GM18867 (cell line): ENCODE measurements around the gene MRI1.

ENCODE experiments used
- ATAC-seq: cut with Tn5 transposase; IDR thresholded peaks from one replicate; pipeline ENCODE4 v1.9.1; 2021; ENCODE audit warnings: mild to moderate bottlenecking, moderate library complexity; ENCODE audit not compliant: unreplicated experiment

MRI1 gene

DNA sequence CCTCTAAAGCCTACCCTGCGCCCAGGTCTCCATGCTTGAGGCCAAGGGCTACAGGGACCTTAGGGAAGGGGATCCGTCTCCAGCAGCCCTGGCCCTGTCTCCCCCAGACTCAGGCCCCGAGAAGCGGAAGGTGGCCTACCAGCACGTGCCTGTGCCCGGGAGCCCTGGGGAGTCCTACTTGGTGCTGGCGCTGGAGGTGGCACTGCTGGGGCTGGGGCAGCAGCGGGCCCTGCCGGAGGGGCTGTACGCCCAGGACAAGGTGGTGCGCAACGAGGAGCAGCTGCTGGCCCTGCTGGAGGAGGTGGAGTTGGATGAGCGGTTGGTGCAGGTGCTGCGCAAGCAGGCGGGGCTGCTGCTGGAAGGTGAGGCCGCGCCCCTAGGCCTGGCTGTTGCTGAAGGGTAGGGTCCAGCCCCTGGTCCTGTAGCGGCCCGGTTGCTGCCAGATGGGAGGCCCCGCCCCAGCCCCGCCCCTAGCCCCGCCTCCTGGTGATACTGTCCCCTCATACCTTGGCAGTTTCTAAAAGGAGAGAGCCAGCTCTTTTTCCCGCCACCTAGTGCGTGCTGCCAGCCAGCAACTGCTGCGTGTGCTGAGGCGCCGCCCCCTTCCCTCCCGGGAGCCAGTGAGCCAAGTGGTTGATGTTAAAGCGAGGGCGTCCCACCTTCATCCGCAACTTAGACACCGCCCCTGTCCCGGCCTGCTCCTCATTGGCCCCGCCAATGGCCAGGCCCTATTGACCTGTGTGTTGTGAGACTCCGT is 53.5 kb downstream of the MRI1 start:
- no peak for ATAC-seq

- ATAC-seq: no peak
Measured at GRCh38 chr19:13819238-13819637, 54.9 kb downstream of the MRI1 start.

- no peak for ATAC-seq
Measured at GRCh38 chr19:13821292-13821691, 57.0 kb downstream of the MRI1 start.

DNA sequence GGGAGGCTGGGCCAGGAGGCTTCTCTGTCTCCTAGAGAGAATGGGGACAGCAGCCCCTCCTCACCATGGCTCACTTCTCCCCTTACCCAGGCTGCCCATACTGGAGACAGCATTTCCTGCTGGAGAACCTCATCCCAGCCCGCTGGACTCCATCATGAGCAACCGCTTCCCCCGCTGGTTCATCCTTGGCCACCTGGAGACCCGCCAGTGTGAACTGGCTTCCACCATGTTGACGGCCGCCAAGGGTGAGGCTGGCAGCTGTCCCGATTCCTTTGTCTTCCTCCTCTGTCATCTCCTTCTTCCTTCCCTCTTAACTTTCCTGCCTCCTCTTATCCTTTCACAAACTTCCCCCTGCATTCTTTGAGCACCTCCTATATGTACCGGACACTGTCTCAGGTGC is 58.9 kb downstream of the MRI1 start:
- ATAC-seq: no peak
